A549 (cell line): Measurements from ENCODE around the gene STXBP6.

Source experiments
- ATOH8 ChIP-seq: fragments of 250-450 bp; sonication (Bioruptor Pico); IDR thresholded peaks from 2 replicates; pipeline ENCODE4 v1.5.0; 2020; ENCODE audit warnings: low read depth, mild to moderate bottlenecking, moderate library complexity
- HOXA7 ChIP-seq: fragments of 250-450 bp; sonication (Bioruptor Pico); IDR thresholded peaks from 2 replicates; pipeline ENCODE4 v1.5.0; 2020; ENCODE audit warnings: mild to moderate bottlenecking, moderate library complexity
- TP53 ChIP-seq: fragments of 250-450 bp; sonication (Bioruptor Pico); IDR thresholded peaks from 2 replicates; pipeline ENCODE4 v1.5.0; 2021; ENCODE audit warnings: mild to moderate bottlenecking, moderate library complexity
- USF2 ChIP-seq: fragments of 450-650 bp; IDR thresholded peaks from 2 replicates; pipeline ENCODE4 v1.6.1; 2014; ENCODE audit warnings: antibody characterized with exemption
- TF ChIP-seq, protein P1 (sequence below): fragments of >200 bp; sonication (Bioruptor Twin); formaldehyde crosslinking; IDR thresholded peaks from 3 replicates; pipeline ENCODE4 v1.5.1; 2016
- TF ChIP-seq, protein P2 (sequence below): fragments of 150-350 bp; IDR thresholded peaks from 2 replicates; pipeline ENCODE4 v1.6.1; 2014; ENCODE audit warnings: low read depth, mild to moderate bottlenecking, low read length
- TF ChIP-seq, protein P3 (sequence below): IDR thresholded peaks from 2 replicates; pipeline ENCODE4 v1.6.1; 2012; ENCODE audit warnings: low read depth, borderline replicate concordance
- TF ChIP-seq, protein P4 (sequence below): fragments of 200-600 bp; sonication (generic); IDR thresholded peaks from 2 replicates; pipeline ENCODE4 v1.6.1; 2016; ENCODE audit warnings: antibody characterized with exemption, mild to moderate bottlenecking, moderate library complexity

GRCh38 chr14:24976602-24977001, 73.3 kb downstream of the STXBP6 start:
- TF ChIP-seq, protein P1, sequence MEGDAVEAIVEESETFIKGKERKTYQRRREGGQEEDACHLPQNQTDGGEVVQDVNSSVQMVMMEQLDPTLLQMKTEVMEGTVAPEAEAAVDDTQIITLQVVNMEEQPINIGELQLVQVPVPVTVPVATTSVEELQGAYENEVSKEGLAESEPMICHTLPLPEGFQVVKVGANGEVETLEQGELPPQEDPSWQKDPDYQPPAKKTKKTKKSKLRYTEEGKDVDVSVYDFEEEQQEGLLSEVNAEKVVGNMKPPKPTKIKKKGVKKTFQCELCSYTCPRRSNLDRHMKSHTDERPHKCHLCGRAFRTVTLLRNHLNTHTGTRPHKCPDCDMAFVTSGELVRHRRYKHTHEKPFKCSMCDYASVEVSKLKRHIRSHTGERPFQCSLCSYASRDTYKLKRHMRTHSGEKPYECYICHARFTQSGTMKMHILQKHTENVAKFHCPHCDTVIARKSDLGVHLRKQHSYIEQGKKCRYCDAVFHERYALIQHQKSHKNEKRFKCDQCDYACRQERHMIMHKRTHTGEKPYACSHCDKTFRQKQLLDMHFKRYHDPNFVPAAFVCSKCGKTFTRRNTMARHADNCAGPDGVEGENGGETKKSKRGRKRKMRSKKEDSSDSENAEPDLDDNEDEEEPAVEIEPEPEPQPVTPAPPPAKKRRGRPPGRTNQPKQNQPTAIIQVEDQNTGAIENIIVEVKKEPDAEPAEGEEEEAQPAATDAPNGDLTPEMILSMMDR: no peak
- TF ChIP-seq TP53 (no peak), USF2 (no peak), HOXA7 (no peak), ATOH8 (no peak)
- TF ChIP-seq, protein P2, sequence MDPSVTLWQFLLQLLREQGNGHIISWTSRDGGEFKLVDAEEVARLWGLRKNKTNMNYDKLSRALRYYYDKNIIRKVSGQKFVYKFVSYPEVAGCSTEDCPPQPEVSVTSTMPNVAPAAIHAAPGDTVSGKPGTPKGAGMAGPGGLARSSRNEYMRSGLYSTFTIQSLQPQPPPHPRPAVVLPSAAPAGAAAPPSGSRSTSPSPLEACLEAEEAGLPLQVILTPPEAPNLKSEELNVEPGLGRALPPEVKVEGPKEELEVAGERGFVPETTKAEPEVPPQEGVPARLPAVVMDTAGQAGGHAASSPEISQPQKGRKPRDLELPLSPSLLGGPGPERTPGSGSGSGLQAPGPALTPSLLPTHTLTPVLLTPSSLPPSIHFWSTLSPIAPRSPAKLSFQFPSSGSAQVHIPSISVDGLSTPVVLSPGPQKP: no peak
- TF ChIP-seq, protein P3, sequence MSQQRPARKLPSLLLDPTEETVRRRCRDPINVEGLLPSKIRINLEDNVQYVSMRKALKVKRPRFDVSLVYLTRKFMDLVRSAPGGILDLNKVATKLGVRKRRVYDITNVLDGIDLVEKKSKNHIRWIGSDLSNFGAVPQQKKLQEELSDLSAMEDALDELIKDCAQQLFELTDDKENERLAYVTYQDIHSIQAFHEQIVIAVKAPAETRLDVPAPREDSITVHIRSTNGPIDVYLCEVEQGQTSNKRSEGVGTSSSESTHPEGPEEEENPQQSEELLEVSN: no peak
- TF ChIP-seq, protein P4, sequence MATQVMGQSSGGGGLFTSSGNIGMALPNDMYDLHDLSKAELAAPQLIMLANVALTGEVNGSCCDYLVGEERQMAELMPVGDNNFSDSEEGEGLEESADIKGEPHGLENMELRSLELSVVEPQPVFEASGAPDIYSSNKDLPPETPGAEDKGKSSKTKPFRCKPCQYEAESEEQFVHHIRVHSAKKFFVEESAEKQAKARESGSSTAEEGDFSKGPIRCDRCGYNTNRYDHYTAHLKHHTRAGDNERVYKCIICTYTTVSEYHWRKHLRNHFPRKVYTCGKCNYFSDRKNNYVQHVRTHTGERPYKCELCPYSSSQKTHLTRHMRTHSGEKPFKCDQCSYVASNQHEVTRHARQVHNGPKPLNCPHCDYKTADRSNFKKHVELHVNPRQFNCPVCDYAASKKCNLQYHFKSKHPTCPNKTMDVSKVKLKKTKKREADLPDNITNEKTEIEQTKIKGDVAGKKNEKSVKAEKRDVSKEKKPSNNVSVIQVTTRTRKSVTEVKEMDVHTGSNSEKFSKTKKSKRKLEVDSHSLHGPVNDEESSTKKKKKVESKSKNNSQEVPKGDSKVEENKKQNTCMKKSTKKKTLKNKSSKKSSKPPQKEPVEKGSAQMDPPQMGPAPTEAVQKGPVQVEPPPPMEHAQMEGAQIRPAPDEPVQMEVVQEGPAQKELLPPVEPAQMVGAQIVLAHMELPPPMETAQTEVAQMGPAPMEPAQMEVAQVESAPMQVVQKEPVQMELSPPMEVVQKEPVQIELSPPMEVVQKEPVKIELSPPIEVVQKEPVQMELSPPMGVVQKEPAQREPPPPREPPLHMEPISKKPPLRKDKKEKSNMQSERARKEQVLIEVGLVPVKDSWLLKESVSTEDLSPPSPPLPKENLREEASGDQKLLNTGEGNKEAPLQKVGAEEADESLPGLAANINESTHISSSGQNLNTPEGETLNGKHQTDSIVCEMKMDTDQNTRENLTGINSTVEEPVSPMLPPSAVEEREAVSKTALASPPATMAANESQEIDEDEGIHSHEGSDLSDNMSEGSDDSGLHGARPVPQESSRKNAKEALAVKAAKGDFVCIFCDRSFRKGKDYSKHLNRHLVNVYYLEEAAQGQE: no peak
